Left ventricle myocardium superior (tissue), 1 donor: ENCODE measurements around the gene ARHGAP10. TPM values are rescaled to one million over a fixed set of nuclear protein-coding genes. Genes with fewer than 3 reads are reported as not detected.

Source experiments
- ATAC-seq: fragments of 200-7000 bp; cut with Tn5 transposase; one replicate; pipeline ENCODE4 v1.9.1; 2020; ENCODE audit warnings: mild to moderate bottlenecking, moderate library complexity
- DNase-seq: peaks from one replicate; pipeline ENCODE4 v3.0.0-alpha.2; 2020
- intact Hi-C: fragments of 100-400 bp; cut with micrococcal nuclease; formaldehyde crosslinking; loops from one replicate; pipeline ENCODE4 v1.11.0; 2022
- total RNA-seq: library from RNA; stranded (reverse); fragmentation: NEBNext Ultra II Directional; extraction: Animal tissue kit (Norgen Biotek cat#: 25700); gene quantifications from one replicate; pipeline ENCODE4 v1.2.1, GENCODE V29; 2021
- donor health status: DM: no; HTN: yes; CAD: no; lungs with severe emphysema.

ARHGAP10 gene
- total RNA-seq, 1 donor from 2014 or later, result 69.2 TPM

GRCh38 chr4:148027201-148027600 is 295.3 kb downstream of the ARHGAP10 start:
- intact Hi-C loops, result no loop called here
- no peak for DNase-seq
- no peak for ATAC-seq

GRCh38 chr4:148029781-148030180 is 297.9 kb downstream of the ARHGAP10 start:
- intact Hi-C loops, result no loop called here
- no peak for ATAC-seq
- no peak for DNase-seq

DNA sequence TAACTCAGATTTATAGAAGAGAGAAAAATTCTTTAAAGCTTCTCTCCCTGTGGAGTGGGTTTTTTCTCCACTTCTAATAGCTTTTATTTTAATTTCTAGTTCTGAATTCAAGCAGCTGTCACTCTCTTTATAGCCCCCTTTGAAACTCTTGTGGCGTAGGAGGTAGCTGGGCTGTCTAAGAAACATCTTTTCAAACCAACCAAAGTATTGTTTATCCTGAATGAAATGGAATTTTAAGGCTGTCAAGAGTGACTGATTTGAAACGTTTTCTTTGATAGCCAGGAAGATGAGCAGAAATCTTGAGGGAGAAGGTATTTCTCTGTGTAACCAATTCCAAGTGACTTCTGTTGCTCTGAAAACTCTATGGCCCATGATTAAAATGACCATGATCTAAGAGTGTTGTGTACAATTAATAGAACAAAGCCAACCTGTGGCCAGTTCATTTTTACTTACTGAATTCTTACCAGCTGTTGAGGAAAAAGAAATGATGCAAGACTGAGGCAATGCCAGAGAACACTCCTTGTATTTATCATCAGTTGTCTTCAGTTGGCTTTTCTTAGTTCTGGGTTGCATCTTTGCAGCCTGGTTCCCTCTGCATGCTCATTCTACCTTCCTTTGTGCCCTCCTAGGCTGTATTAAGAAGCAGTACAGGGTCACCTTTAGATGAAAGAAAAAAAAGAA is 298.4 kb downstream of the ARHGAP10 start:
- ATAC-seq, result peak; percentile 56
- DNase-seq, result no peak
- intact Hi-C loops, result no loop called here

DNA sequence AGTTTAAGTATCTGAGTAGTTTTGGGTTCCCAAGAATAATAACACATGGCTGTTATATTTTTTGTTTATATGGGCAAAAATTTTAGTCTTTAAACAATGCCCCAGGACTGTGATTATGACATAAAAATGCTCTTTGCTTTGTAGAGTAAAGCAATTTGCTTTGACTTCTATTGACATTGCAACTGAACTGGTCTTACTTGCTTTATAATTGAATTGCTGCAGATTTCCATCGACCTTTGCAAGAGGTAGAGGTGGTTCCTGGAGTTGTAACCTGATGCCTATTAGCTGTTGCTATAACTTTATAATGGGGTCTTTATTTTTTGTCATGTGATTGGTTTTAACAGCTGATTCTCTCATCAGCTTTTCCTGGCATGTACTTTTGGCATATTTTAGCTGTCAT is 302.9 kb downstream of the ARHGAP10 start:
- ATAC-seq, result no peak
- intact Hi-C loops, result no loop called here
- no peak for DNase-seq

DNA sequence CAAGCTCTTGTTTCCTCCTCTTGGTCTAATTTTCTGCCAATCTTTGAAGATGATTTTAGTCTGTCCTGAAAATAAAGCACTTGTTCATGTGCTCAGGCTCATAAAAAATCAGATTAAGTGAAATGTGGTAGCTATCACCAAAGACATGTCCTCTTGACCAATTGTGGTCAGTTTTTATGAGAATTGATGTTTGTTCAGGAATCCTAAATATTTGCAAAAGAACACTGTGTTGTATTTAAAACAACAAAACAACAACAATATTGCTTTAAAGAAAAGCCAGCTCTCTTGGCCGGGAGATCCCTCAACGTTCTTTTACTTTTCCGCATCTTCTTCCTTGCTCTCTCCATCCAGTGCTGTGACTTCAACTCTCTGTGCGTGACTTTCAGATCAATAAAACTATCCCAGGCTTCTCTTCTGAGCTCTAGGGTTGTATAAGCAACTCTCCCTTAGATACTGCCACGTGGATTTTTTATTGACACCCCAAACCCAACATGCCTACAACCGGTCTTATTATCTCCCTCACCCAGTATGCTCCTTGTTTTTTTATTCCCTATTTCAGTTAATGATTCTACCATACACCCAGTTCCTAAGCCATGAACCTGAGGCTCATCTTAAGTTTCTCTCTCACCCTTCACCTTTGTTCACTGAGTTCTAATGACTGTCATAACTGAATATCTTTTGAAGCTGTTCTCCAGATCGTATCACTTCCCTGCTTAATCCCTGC is 309.9 kb downstream of the ARHGAP10 start:
- DNase-seq, result no peak
- ATAC-seq, result no peak
- intact Hi-C loops, result no loop called here

- DNase-seq (peak; percentile 85), ATAC-seq (peak; percentile 97)
- intact Hi-C loops, result no loop called here
Observed at GRCh38 chr4:148044089-148044911, 312.4 kb downstream of the ARHGAP10 start.

DNA sequence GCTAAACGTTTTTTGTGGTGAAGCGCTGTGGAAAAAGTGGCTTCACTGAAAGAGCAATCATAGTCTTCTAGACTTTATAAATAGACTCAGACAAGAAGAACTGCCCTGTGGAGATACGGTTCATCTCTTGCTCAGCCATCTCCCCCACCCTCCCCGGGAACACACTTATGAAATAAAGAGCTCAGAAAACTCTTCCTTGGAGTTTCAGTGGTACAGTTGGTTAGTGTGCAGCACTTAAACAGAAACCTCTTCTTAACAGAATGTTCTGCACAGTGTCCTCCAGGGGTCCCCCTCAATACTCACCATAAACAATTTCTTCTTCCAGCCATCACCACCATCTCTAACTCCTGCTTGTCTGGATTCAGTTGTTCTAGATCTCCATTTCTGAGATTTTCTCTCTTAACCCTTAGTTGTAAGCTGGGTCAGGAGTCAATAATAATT is 313.0 kb downstream of the ARHGAP10 start:
- peak; percentile 60 for ATAC-seq
- DNase-seq, result no peak
- intact Hi-C loops, result no loop called here

- ATAC-seq, result no peak
- intact Hi-C loops, result no loop called here
Observed at GRCh38 chr4:148048598-148048997, 316.7 kb downstream of the ARHGAP10 start.

GRCh38 chr4:148051403-148051802 is 319.5 kb downstream of the ARHGAP10 start:
- intact Hi-C loops, result no loop called here
- no peak for DNase-seq
- ATAC-seq, result no peak

More at GRCh38 chr4:148048598-148048997, 316.7 kb downstream of the ARHGAP10 start:
- no peak for DNase-seq

DNA sequence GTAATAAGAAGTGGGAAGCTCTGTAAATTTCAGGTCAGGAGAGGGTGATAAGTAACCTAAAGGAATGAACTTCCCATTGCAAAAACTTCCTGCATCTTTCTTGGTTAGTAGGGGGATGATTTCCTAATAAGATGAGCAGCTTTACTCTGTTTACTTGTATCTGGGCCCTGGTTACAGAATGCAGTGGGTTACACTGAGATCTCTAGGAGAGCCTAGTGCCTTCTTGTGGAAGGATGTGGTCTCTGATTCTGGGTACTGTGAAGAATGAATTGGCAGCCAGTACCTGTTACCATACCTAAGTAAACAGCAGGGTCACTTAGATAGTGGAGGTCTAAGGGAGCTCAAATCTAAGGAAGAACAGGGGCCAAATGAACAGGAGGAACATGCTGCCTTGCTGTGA is 320.6 kb downstream of the ARHGAP10 start:
- no peak for DNase-seq
- intact Hi-C loops, result no loop called here
- peak; percentile 16 for ATAC-seq

GRCh38 chr4:148053298-148054003 is 321.6 kb downstream of the ARHGAP10 start:
- intact Hi-C loops, result no loop called here
- ATAC-seq, result peak; percentile 84
- peak; percentile 66 for DNase-seq

DNA sequence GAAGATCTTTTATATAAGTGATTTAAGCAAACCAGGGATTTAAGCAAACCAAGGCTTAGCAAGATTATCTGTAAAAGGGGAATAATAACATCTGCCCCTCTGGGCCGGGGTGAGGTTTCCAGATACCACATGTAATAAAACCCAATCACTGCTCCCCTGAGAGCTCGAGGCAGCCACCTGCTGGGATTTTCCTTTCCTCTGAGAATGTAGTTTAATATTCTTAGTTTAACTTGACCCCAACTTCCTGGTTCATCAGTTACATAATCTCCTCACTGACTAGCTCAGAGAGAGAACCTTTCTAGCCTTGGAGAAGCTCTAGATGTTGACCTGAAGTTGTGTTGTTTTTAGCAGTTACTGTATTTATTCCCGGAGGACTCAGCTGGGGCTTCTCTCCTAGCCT is 322.4 kb downstream of the ARHGAP10 start:
- no peak for DNase-seq
- intact Hi-C loops, result no loop called here
- no peak for ATAC-seq

- intact Hi-C loops, result no loop called here
- ATAC-seq (no peak), DNase-seq (no peak)
Observed at GRCh38 chr4:148055844-148056243, 324.0 kb downstream of the ARHGAP10 start.

DNA sequence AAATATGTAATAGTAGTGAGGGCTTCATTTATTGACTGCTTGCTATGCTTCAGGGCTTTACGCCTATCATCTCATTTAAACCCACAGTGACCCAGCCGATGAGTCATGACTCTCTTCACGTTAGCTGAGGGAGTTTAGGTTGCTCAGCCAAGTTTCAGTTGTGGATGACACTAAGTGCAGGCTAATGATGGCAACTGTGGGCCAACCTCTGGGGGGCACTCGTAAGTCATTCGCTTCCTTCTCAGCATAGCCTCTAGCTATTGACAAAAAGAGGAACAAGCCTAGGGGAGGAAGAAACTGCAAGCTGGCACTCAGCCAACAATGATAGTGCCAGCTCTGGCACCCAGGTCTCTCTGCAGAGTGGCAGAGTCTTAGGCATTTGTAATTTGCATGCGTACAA is 325.0 kb downstream of the ARHGAP10 start:
- ATAC-seq (peak; percentile 13), DNase-seq (peak; percentile 59)

DNA sequence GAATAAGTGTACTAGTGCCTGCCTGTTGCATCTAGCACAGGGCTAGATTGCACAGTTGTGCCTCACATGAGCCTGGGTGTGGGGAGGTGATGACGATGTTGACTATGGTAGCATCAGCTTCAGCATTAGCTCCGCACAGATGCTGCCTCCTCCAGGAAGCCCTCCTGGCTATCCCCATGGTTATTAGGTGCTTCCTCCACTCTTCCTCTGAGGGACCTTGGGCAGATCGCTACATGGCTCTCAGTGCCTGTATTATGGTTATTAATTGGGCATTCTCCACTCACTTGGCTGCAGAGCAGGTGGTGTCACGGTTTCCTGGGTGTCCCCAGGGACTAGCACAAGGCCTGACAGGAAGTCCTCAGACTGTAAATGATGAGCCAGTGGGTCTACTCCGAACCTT is 325.6 kb downstream of the ARHGAP10 start:
- DNase-seq, result no peak
- intact Hi-C loops, result no loop called here
- no peak for ATAC-seq

More for the DNA sequence above, 325.0 kb downstream of the ARHGAP10 start:
- intact Hi-C loops, result no loop called here

DNA sequence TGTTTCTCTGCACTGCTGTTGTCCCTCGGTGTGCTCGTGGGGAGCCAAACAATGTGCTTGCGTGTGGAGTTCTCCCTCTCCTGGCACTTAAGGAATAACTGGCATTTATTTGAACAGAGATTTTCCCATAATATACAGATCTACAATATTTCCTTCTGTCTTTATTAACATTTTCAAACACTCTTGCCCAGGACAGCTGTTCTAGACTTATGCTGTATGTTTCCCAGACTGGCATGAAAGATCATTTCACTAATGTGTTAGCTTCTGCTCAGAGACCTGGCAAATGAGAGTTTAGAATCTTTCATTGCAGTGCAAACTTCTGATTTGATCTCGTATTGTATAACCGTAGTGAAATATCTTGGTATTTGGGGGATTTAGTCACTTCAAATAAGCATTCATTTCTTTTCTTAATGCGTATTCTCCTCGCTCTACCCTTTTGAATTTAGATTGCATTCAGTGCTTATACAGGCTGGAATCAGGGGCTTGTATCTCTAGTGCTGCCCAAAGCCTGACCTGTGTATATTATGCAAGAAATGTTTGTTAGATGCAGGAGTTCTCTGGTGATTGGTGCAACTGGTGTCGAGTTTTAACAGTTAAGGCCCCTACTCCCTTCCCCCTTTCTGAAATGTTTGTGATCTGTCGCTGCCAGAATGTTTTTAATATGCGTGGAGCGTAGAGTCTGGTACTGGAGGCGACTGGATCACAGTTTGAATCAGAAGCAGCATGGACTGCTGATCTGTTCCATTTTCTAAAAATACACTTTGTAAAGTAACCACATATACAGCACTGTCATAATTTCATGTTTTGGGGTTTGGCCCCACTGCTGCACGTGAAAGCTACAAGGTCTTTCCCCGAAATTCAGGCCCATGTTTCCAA is 326.3 kb downstream of the ARHGAP10 start:
- no peak for DNase-seq
- intact Hi-C loops, result no loop called here
- ATAC-seq, result no peak

GRCh38 chr4:148059617-148060180 is 327.8 kb downstream of the ARHGAP10 start:
- intact Hi-C loops, result no loop called here
- peak; percentile 72 for DNase-seq
- ATAC-seq, result peak; percentile 71
